GF-D8 (cell line): Measurements from ENCODE around the gene IRX3.

Experiments
- DNase-seq: peaks from one replicate; lab custom pipeline; 2025; lab: John Stamatoyannopoulos, UW

IRX3 gene

GRCh38 chr16:54290833-54291655, 4.5 kb upstream of the IRX3 start:
- DNase-seq = no peak

DNA sequence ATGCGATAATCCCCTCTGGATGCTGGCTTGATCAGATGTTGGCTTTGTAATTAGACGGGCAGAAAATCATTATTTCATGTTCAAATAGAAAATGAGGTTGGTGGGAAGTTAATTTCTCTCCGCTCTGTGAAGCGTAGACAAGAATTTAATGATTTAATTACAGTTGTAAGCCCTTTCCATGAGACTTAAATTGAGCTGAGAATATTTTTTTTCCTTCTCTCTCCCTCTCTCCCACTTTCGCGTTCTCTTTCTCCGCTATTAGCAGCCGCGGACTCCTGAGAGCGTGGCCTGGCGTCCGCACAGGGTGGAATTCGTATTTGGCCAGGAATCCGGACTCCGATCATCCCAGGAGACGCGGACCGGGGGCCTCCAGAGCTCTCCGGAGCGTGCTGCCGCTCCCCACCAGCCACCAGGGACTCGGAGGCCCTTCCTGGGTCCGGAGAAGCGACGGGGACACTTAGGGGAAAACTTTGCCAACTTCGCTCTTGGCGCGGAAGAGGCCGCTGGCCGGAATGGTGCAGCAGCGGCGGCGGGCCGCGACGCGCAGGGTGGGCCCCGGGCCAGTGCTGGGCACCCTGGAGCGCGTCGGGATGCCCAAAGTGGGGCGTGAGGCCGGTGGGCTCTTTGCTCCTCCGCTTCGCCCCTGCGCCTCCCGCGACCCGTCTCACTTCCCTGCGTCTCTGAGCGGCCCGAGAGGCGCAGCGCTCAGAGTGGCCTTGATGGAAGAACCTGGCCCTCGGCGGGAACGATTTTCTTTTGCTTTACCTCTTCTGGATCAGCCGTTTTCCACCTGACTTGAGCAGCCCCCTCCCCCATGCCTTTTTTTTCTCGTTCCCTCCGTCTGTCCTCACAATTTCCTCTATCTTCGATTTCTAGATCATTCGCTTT, 3.6 kb upstream of the IRX3 start:
- no peak for DNase-seq

DNA sequence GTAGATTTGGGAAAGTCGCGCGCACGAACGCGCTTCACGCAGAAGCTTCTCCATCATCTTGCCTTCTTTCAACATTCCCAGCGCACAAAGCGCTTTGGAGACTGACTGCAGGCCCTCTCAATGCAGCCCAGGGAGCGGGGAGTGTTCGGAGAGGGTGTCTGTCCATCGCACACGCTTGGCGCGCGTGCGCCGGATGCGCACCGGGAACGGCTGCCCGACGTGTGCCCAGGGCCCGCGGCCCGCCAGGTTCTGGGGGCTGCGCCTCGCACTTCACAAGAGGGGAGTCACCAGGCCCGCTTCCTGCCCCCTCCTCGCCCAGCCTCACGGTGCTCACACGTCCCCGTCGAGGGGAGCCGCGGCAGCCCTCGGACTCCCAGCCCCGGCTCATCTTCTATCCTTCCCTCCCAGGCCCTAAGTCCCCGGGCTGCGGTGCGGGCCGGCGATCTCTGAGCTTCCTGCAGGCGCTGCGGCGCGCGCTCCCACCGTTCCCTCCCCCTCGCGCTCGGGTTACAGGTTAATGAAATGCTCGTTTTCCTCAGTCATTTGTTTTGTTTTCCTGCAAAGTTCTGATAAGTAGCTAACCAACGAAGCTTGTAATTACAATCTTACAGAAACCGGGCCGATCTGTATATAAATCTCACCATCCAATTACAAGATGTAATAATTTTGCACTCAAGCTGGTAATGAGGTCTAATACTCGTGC, 2.8 kb upstream of the IRX3 start:
- no peak for DNase-seq

GRCh38 chr16:54288835-54289241, 2.3 kb upstream of the IRX3 start:
- no peak for DNase-seq

GRCh38 chr16:54288030-54288834, 1.6 kb upstream of the IRX3 start:
- no peak for DNase-seq

- DNase-seq = no peak
Observed at GRCh38 chr16:54287131-54288029, 793 bp upstream of the IRX3 start.

- DNase-seq = no peak
Observed at GRCh38 chr16:54286090-54286365, 559 bp downstream of the IRX3 start.

- DNase-seq = peak; percentile 33
Observed at GRCh38 chr16:54285414-54286089, 1.0 kb downstream of the IRX3 start.

GRCh38 chr16:54284931-54285413, 1.6 kb downstream of the IRX3 start:
- DNase-seq = no peak

DNA sequence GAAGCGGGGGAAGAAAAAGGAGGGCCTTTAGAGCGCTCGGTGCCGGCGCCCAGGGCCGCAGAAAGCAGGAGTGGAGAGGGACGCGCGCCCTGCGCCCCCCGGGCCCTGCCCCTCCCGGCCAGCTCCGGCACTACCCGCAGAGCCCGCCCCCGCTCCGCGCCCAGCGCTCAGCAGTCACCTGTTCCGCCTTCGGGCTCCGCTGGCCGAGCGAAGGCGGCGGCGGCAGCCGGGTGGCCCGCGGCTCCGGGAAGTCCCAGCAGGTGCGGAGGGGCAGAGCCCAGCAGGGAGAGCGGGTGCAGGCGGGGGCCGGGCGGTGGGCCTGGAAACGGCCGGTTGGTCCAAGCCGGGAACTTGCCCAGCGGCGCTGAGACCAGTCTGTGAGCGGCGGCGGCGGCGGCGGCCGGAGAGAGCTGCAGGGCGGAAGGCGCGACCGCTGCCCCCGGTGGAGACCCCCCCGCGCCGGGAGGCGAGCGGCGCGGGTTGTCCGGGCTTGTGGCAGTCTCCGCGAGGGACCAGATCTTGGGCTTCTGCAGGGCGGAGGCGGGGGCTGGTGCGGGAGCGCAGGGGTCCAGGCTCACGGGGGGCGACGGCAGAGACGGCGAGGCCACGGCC, 2.2 kb downstream of the IRX3 start:
- no peak for DNase-seq

DNA sequence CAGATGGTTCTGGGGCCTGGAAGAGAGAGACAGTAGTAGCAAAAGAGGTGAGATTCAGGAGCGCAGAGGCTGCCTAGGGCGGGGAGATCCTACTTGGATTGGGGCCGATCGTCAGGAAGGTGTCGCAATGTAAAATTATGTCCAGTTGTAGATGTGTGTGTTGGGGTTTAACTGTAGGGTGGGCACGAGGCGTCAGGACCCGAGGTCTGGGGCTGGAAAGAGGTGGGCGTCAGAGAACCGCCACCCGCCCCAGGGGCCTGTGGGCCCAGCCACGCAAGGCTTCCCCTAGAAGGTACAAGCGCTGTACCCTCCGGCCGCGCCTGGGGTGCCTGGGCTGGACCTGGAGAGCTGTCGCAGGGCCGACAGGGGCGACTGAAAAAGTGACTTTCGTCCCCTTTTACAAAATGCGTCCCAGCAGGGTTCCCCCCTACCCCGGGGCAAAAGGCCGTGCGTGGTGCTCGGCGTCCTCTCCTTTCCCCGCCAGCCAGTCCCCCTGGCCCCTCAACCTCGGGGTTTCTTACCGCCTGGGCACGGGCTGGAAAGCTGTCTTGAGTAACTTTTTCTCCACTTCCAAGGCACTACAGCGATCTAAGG, 2.8 kb downstream of the IRX3 start:
- no peak for DNase-seq

DNA sequence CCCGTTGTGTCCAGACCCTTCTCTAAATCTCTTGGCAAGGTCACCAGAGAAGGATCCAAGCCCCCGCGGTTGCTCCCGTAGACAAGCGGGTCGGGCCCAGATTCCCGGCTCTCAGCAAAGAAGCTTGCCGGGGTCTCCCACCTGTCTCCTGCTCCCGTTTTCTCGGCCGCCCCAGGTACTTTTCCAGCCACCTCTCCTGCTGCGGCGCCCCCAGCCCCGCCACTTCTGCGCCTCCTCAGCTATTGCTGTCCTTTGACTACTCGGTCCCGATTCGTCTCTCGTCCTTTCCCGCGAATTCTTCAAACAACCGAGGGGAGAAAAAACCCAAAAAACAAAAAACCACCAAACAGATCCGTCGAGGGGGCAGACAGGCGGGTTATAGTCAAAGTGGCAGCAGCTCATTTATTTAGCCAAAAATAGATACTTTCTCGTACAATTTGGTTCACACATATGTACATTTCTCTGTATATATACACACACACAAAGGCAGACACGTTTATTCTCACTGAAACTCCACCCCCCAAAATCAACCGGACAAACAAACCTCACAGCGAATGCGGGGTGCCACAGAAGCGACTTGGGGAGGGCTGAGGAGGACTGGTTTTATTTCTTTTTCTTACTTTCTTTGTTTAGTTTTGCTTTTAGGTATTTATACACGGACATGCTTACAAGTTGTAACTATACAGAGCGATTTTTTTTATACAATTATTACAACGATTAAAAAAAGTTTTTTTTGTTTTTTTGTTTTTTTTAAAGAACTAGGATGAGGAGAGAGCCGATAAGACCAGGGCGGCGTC, 3.5 kb downstream of the IRX3 start:
- DNase-seq = no peak

GRCh38 chr16:54282202-54282927, 4.2 kb downstream of the IRX3 start:
- DNase-seq = no peak

- no peak for DNase-seq
Observed at GRCh38 chr16:54281535-54282201, 4.9 kb downstream of the IRX3 start.

- DNase-seq = no peak
Observed at GRCh38 chr16:54280751-54281150, 5.8 kb downstream of the IRX3 start.

DNA sequence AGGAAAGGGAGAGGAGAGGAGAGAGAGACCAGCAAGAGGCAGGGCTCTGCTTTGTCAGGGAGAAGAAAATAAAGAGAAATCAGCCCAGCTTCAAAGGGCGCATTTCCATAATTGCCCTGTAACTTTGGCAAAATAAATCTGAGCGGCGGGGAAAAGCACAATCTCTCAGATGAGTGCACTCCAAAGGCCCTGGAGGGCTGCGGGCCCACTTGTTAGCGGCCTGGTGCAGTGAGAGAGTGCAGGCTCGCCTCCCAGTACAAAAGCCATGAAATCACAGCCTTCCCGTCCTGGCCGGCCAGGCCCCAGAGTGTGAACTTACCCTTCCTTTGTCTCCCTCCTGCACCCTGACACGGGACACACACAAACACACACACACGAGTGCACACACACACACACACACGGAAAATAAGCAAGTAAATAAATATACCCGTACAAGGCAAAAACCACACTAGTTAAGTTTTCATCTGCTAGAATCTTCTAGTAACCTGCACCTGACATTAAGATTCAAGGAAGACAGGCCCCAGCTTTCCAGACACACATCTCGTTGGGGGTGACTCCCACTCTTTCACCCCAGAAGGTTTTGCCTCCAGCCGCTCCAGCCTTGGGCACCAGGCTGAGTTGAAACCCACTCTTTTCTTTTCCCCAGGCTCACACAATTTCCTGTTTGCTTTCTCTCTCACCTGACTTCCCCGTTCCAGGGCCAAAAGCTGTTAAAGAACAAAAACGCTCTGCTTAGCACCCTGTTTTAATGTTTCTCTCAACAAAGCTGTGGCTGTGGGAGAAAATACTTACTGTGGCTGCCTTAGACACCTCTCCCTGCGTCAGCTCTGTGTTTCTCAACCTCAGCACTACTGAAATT, 8.5 kb downstream of the IRX3 start:
- no peak for DNase-seq
